Measurements from ENCODE around the gene ACSF2. TPM values are rescaled to one million over a fixed set of nuclear protein-coding genes. Genes with fewer than 3 reads are reported as not detected.

ACSF2 gene
- total RNA-seq, 1 experiment from 2014 or later, result 17.8 TPM

- POLR2A ChIA-PET, result interaction anchor here (0.7 to 3.0 kb wide), 4 partner anchors 10 to 118 kb away, joined by 3 to 14 read pairs (median 8); partner anchors contain the start of gene LRRC59
- TF ChIP-seq, protein P1, sequence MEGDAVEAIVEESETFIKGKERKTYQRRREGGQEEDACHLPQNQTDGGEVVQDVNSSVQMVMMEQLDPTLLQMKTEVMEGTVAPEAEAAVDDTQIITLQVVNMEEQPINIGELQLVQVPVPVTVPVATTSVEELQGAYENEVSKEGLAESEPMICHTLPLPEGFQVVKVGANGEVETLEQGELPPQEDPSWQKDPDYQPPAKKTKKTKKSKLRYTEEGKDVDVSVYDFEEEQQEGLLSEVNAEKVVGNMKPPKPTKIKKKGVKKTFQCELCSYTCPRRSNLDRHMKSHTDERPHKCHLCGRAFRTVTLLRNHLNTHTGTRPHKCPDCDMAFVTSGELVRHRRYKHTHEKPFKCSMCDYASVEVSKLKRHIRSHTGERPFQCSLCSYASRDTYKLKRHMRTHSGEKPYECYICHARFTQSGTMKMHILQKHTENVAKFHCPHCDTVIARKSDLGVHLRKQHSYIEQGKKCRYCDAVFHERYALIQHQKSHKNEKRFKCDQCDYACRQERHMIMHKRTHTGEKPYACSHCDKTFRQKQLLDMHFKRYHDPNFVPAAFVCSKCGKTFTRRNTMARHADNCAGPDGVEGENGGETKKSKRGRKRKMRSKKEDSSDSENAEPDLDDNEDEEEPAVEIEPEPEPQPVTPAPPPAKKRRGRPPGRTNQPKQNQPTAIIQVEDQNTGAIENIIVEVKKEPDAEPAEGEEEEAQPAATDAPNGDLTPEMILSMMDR (IDR thresholded peaks at IDR 0.05; ENCODE audit: unreplicated experiment), result no peak
- no peak overlapping the region for H3K4me3 Mint-ChIP-seq (ENCODE audit: unreplicated experiment)
Measured at GRCh38 chr17:50514936-50515702, 89.1 kb downstream of the ACSF2 start.

GRCh38 chr17:50517011-50517410 lies 91.0 kb downstream of the ACSF2 start:
- Mint-ChIP-seq H3K27me3 (ENCODE audit: insufficient read depth, unreplicated experiment) (no peaks in the 10 kb centered on the region), H3K9me3 (ENCODE audit: unreplicated experiment) (no peaks in the 10 kb centered on the region), H3K4me3 (ENCODE audit: unreplicated experiment) (no peak overlapping the region), H3K36me3 (ENCODE audit: insufficient read depth, unreplicated experiment) (no peaks in the 10 kb centered on the region), H3K27ac (ENCODE audit: low read depth, unreplicated experiment) (peak overlapping the region; percentile 14), H3K4me1 (ENCODE audit: insufficient read depth, unreplicated experiment) (peaks cover 32% of the 10 kb centered on the region)
- TF ChIP-seq, protein P1 (IDR thresholded peaks at IDR 0.05; ENCODE audit: unreplicated experiment), result no peak
- DNase-seq (ENCODE audit: unreplicated experiment), result no peak
- CTCF ChIA-PET, result interaction anchor here (0.6 to 2.7 kb wide), 4 partner anchors 12 to 23 kb away, joined by 3 to 14 read pairs (median 4); no protein-coding TSS in a partner anchor
- no TSS peak for BruUV-seq (replicated peaks)
- intact Hi-C loops (cut with micrococcal nuclease), result no loop called here
- POLR2A ChIA-PET, result interaction anchor here (0.8 to 3.0 kb wide), 5 partner anchors 12 to 190 kb away, joined by 3 to 13 read pairs (median 3); no protein-coding TSS in a partner anchor

More at GRCh38 chr17:50514936-50515702, 89.1 kb downstream of the ACSF2 start:
- H3K4me1 Mint-ChIP-seq (ENCODE audit: insufficient read depth, unreplicated experiment), result peaks cover 45% of the 10 kb centered on the region
- intact Hi-C loops (cut with micrococcal nuclease), result no loop called here
- BruUV-seq (replicated peaks), result no TSS peak
- DNase-seq (ENCODE audit: unreplicated experiment), result peak; percentile 85
- peak overlapping the region; percentile 11 for H3K27ac Mint-ChIP-seq (ENCODE audit: low read depth, unreplicated experiment)
- H3K27me3 Mint-ChIP-seq (ENCODE audit: insufficient read depth, unreplicated experiment), result no peaks in the 10 kb centered on the region
- H3K36me3 Mint-ChIP-seq (ENCODE audit: insufficient read depth, unreplicated experiment), result no peaks in the 10 kb centered on the region
- CTCF ChIA-PET, result interaction anchor here (0.5 to 2.7 kb wide), 7 partner anchors 8 to 118 kb away, joined by 3 to 14 read pairs (median 4); partner anchors contain the start of gene LRRC59
- H3K9me3 Mint-ChIP-seq (ENCODE audit: unreplicated experiment), result no peaks in the 10 kb centered on the region

DNA sequence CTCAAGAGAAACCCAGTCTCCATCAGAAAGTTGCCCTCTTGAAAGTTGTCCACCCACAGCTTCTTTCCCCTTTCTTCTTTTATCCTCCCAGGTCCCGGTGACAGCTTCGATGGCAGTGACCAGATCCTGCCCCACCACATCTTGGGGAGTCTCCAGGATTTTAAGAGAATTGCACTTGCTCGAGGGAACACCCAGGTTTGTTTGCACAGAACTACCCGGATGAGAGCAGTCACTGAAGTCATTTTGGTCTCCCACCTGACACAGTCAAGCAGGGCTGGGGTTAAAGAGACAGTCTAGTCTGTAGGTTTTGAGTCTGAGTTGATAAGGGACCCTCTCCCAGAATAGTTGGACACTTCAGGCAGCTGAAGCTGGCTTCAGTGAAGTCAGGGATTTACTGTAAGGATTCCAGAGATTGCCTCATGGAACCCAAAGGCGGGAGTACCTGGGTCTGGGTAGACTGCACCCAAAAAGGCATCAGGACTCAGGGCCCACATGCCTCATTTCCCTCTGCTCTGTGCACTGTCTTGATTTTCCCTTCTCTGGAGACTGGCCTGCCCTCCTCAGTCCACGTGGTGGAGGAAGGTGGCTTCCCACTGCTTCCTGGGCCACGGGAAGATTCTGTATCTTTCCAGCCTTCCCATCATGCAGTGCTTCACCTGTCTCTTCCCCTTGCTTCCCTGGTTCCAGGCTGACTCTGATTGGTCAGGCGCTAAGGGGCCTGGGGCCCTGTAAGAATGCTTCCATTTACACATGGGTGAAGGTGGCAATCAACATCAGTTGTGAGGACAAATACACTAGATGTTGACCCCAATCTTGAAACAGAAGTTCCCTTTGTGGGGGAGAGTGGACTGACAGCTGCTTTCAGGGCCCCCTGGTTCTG lies 91.7 kb downstream of the ACSF2 start:
- no peak for DNase-seq (ENCODE audit: unreplicated experiment)
- intact Hi-C loops (cut with micrococcal nuclease), result no loop called here
- CTCF ChIA-PET, result interaction anchor here (0.9 to 1.1 kb wide), 2 partner anchors 17 to 20 kb away, joined by 3 to 5 read pairs; no protein-coding TSS in a partner anchor
- Mint-ChIP-seq H3K27ac (ENCODE audit: low read depth, unreplicated experiment) (peak overlapping the region; percentile 14), H3K4me3 (ENCODE audit: unreplicated experiment) (no peak overlapping the region), H3K27me3 (ENCODE audit: insufficient read depth, unreplicated experiment) (no peaks in the 10 kb centered on the region), H3K4me1 (ENCODE audit: insufficient read depth, unreplicated experiment) (peaks cover 34% of the 10 kb centered on the region), H3K9me3 (ENCODE audit: unreplicated experiment) (no peaks in the 10 kb centered on the region), H3K36me3 (ENCODE audit: insufficient read depth, unreplicated experiment) (no peaks in the 10 kb centered on the region)
- TF ChIP-seq, protein P1 (IDR thresholded peaks at IDR 0.05; ENCODE audit: unreplicated experiment), result no peak
- no TSS peak for BruUV-seq (replicated peaks)
- POLR2A ChIA-PET, result interaction anchor here (1.0 to 2.9 kb wide), 6 partner anchors 12 to 189 kb away, joined by 3 to 19 read pairs (median 4); no protein-coding TSS in a partner anchor
